Measurements from ENCODE around the gene SLC9A1. TPM values are rescaled to one million over a fixed set of nuclear protein-coding genes. Genes with fewer than 3 reads are reported as not detected.
"Not testable (repeated sequence)": the region's sequence is repeated elsewhere in the genome, so short reads cannot be mapped to it uniquely, and the experiment has no call there.

SLC9A1 gene
- total RNA-seq, 2 experiments from 2014 or later: 16.0 to 17.8 TPM

GRCh38 chr1:27132147-27132546 lies 22.8 kb downstream of the SLC9A1 start:
- H3K36me3 Mint-ChIP-seq: no peaks in the 10 kb centered on the region
- H3K27ac Mint-ChIP-seq: no peak overlapping the region
- no peaks in the 10 kb centered on the region for H3K9me3 Mint-ChIP-seq
- DNase-seq: no peak
- CTCF ChIA-PET: no interaction called here
- intact Hi-C loops (cut with micrococcal nuclease): no loop called here
- peaks cover 18% of the 10 kb centered on the region for H3K4me1 Mint-ChIP-seq (ENCODE audit: low read depth)
- POLR2A ChIA-PET: no interaction called here
- H3K27me3 Mint-ChIP-seq: no peaks in the 10 kb centered on the region
- H3K4me3 Mint-ChIP-seq: no peak overlapping the region

- Mint-ChIP-seq H3K27ac (no peak overlapping the region), H3K4me3 (no peak overlapping the region), H3K27me3 (no peaks in the 10 kb centered on the region), H3K4me1 (ENCODE audit: low read depth) (peaks cover 4% of the 10 kb centered on the region), H3K9me3 (no peaks in the 10 kb centered on the region), H3K36me3 (no peaks in the 10 kb centered on the region)
- POLR2A ChIA-PET: interaction anchor here (1.5 kb wide), 1 partner anchor 24 kb away, joined by 3 read pairs; the partner anchor contains the start of gene SLC9A1
- no peak for DNase-seq
- CTCF ChIA-PET: interaction anchor here (1.0 to 1.7 kb wide), 2 partner anchors 12 to 166 kb away, joined by 3 to 5 read pairs; no protein-coding TSS in a partner anchor
- intact Hi-C loops (cut with micrococcal nuclease): no loop called here
Measured at GRCh38 chr1:27130798-27131197, 24.1 kb downstream of the SLC9A1 start.

- no peaks in the 10 kb centered on the region for H3K36me3 Mint-ChIP-seq
- no peak overlapping the region for H3K27ac Mint-ChIP-seq
- no peak overlapping the region for H3K4me3 Mint-ChIP-seq
- no peaks in the 10 kb centered on the region for H3K4me1 Mint-ChIP-seq (ENCODE audit: low read depth)
- no peaks in the 10 kb centered on the region for H3K9me3 Mint-ChIP-seq
- ChIA-PET CTCF (interaction anchor here (1.7 kb wide), 1 partner anchor 167 kb away, joined by 5 read pairs; no protein-coding TSS in a partner anchor), POLR2A (interaction anchor here (1.5 kb wide), 1 partner anchor 26 kb away, joined by 3 read pairs; the partner anchor contains the start of gene SLC9A1)
- H3K27me3 Mint-ChIP-seq: no peaks in the 10 kb centered on the region
- intact Hi-C loops (cut with micrococcal nuclease): no loop called here
- DNase-seq: no peak
Measured at GRCh38 chr1:27129225-27129624, 25.7 kb downstream of the SLC9A1 start.

- intact Hi-C loops (cut with micrococcal nuclease): no loop called here
- no peaks in the 10 kb centered on the region for H3K9me3 Mint-ChIP-seq
- no peak overlapping the region for H3K4me3 Mint-ChIP-seq
- no peaks in the 10 kb centered on the region for H3K4me1 Mint-ChIP-seq (ENCODE audit: low read depth)
- no peak for DNase-seq
- no peaks in the 10 kb centered on the region for H3K36me3 Mint-ChIP-seq
- H3K27ac Mint-ChIP-seq: no peak overlapping the region
- ChIA-PET CTCF (interaction anchor here (1.1 kb wide), 1 partner anchor 83 kb away, joined by 3 read pairs; no protein-coding TSS in a partner anchor), POLR2A (no interaction called here)
- H3K27me3 Mint-ChIP-seq: no peaks in the 10 kb centered on the region
Measured at GRCh38 chr1:27127419-27127818, 27.5 kb downstream of the SLC9A1 start.

GRCh38 chr1:27126391-27126790 lies 28.5 kb downstream of the SLC9A1 start:
- ChIA-PET POLR2A (no interaction called here), CTCF (interaction anchor here (0.6 kb wide), 1 partner anchor 128 kb away, joined by 3 read pairs; no protein-coding TSS in a partner anchor)
- no peaks in the 10 kb centered on the region for H3K9me3 Mint-ChIP-seq
- no peaks in the 10 kb centered on the region for H3K4me1 Mint-ChIP-seq (ENCODE audit: low read depth)
- DNase-seq: no peak
- no peak overlapping the region for H3K4me3 Mint-ChIP-seq
- intact Hi-C loops (cut with micrococcal nuclease): no loop called here
- no peak overlapping the region for H3K27ac Mint-ChIP-seq
- H3K27me3 Mint-ChIP-seq: no peaks in the 10 kb centered on the region
- H3K36me3 Mint-ChIP-seq: no peaks in the 10 kb centered on the region

- DNase-seq; H3K4me1 Mint-ChIP-seq (ENCODE audit: low read depth); H3K27ac Mint-ChIP-seq; POLR2A ChIA-PET; H3K36me3 Mint-ChIP-seq; CTCF ChIA-PET; H3K4me3 Mint-ChIP-seq; H3K27me3 Mint-ChIP-seq; intact Hi-C loops (cut with micrococcal nuclease); H3K9me3 Mint-ChIP-seq: not testable (repeated sequence)
Measured at GRCh38 chr1:27125125-27125524, 29.8 kb downstream of the SLC9A1 start.

- no peaks in the 10 kb centered on the region for H3K27me3 Mint-ChIP-seq
- intact Hi-C loops (cut with micrococcal nuclease): no loop called here
- H3K9me3 Mint-ChIP-seq: no peaks in the 10 kb centered on the region
- H3K27ac Mint-ChIP-seq: no peak overlapping the region
- H3K4me1 Mint-ChIP-seq (ENCODE audit: low read depth): no peaks in the 10 kb centered on the region
- DNase-seq: no peak
- ChIA-PET CTCF (interaction anchor here (0.8 to 1.0 kb wide), 2 partner anchors 10 to 22 kb away, joined by 3 read pairs; no protein-coding TSS in a partner anchor), POLR2A (no interaction called here)
- H3K36me3 Mint-ChIP-seq: peaks cover 2% of the 10 kb centered on the region
- H3K4me3 Mint-ChIP-seq: no peak overlapping the region
Measured at GRCh38 chr1:27124405-27124804, 30.5 kb downstream of the SLC9A1 start.

GRCh38 chr1:27122652-27123051 lies 32.3 kb downstream of the SLC9A1 start:
- Mint-ChIP-seq H3K4me1 (ENCODE audit: low read depth) (no peaks in the 10 kb centered on the region), H3K4me3 (no peak overlapping the region), H3K36me3 (peaks cover 2% of the 10 kb centered on the region), H3K27ac (no peak overlapping the region), H3K27me3 (no peaks in the 10 kb centered on the region), H3K9me3 (no peaks in the 10 kb centered on the region)
- CTCF ChIA-PET: interaction anchor here (0.9 to 1.6 kb wide), 2 partner anchors 10 to 32 kb away, joined by 3 read pairs; partner anchors contain the start of gene SLC9A1
- intact Hi-C loops (cut with micrococcal nuclease): no loop called here
- DNase-seq: no peak
- POLR2A ChIA-PET: no interaction called here

GRCh38 chr1:27120854-27121253 lies 34.1 kb downstream of the SLC9A1 start:
- Mint-ChIP-seq H3K9me3 (no peaks in the 10 kb centered on the region), H3K4me3 (no peak overlapping the region), H3K4me1 (ENCODE audit: low read depth) (peaks cover 6% of the 10 kb centered on the region), H3K27ac (no peak overlapping the region), H3K36me3 (peaks cover 3% of the 10 kb centered on the region), H3K27me3 (no peaks in the 10 kb centered on the region)
- ChIA-PET CTCF (interaction anchor here (1.0 kb wide), 2 partner anchors 19 to 274 kb away, joined by 3 read pairs; no protein-coding TSS in a partner anchor), POLR2A (no interaction called here)
- intact Hi-C loops (cut with micrococcal nuclease): no loop called here
- no peak for DNase-seq

GRCh38 chr1:27118440-27118689 lies 36.6 kb downstream of the SLC9A1 start:
- no peak overlapping the region for H3K27ac Mint-ChIP-seq

GRCh38 chr1:27117733-27118439 lies 37.0 kb downstream of the SLC9A1 start:
- CTCF ChIA-PET: interaction anchor here (1.1 to 2.6 kb wide), 6 partner anchors 15 to 183 kb away, joined by 3 to 17 read pairs (median 4); partner anchors contain the start of gene SLC9A1
- Mint-ChIP-seq H3K4me1 (ENCODE audit: low read depth) (peaks cover 27% of the 10 kb centered on the region), H3K27me3 (no peaks in the 10 kb centered on the region), H3K27ac (no peak overlapping the region), H3K4me3 (no peak overlapping the region), H3K9me3 (no peaks in the 10 kb centered on the region), H3K36me3 (peaks cover 9% of the 10 kb centered on the region)
- POLR2A ChIA-PET: no interaction called here
- intact Hi-C loops (cut with micrococcal nuclease): no loop called here
- DNase-seq: no peak

More at GRCh38 chr1:27118440-27118689, 36.6 kb downstream of the SLC9A1 start:
- ChIA-PET CTCF (interaction anchor here (1.1 to 2.6 kb wide), 2 partner anchors 36 to 73 kb away, joined by 4 to 17 read pairs; partner anchors contain the start of gene SLC9A1), POLR2A (no interaction called here)
- Mint-ChIP-seq H3K4me1 (ENCODE audit: low read depth) (peaks cover 23% of the 10 kb centered on the region), H3K27me3 (no peaks in the 10 kb centered on the region), H3K36me3 (peaks cover 7% of the 10 kb centered on the region), H3K4me3 (no peak overlapping the region), H3K9me3 (no peaks in the 10 kb centered on the region)
- intact Hi-C loops (cut with micrococcal nuclease): no loop called here
- DNase-seq: no peak

- H3K36me3 Mint-ChIP-seq: peaks cover 11% of the 10 kb centered on the region
- intact Hi-C loops (cut with micrococcal nuclease): no loop called here
- no peak for DNase-seq
- no peak overlapping the region for H3K4me3 Mint-ChIP-seq
- no peaks in the 10 kb centered on the region for H3K27me3 Mint-ChIP-seq
- H3K4me1 Mint-ChIP-seq (ENCODE audit: low read depth): peaks cover 38% of the 10 kb centered on the region
- POLR2A ChIA-PET: no interaction called here
- peak overlapping the region; percentile 5 for H3K27ac Mint-ChIP-seq
- H3K9me3 Mint-ChIP-seq: no peaks in the 10 kb centered on the region
- CTCF ChIA-PET: interaction anchor here (1.2 to 2.6 kb wide), 4 partner anchors 14 to 184 kb away, joined by 3 to 17 read pairs (median 6); no protein-coding TSS in a partner anchor
Measured at GRCh38 chr1:27116697-27117096, 38.2 kb downstream of the SLC9A1 start.

- DNase-seq: no peak
- Mint-ChIP-seq H3K36me3 (peaks cover 11% of the 10 kb centered on the region), H3K27ac (peak overlapping the region; percentile 5), H3K9me3 (no peaks in the 10 kb centered on the region), H3K4me3 (no peak overlapping the region), H3K4me1 (ENCODE audit: low read depth) (peaks cover 39% of the 10 kb centered on the region), H3K27me3 (no peaks in the 10 kb centered on the region)
- CTCF ChIA-PET: interaction anchor here (1.3 to 1.5 kb wide), 2 partner anchors 81 to 184 kb away, joined by 3 read pairs; no protein-coding TSS in a partner anchor
- POLR2A ChIA-PET: no interaction called here
- intact Hi-C loops (cut with micrococcal nuclease): no loop called here
Measured at GRCh38 chr1:27116232-27116631, 38.7 kb downstream of the SLC9A1 start.
